Measurements from ENCODE around the gene RC3H1. TPM values are rescaled to one million over a fixed set of nuclear protein-coding genes. Genes with fewer than 3 reads are reported as not detected.

RC3H1 gene
- total RNA-seq, 4 donors from 2014 or later, result 27.6 to 41.6 (median 40.2) TPM

DNA sequence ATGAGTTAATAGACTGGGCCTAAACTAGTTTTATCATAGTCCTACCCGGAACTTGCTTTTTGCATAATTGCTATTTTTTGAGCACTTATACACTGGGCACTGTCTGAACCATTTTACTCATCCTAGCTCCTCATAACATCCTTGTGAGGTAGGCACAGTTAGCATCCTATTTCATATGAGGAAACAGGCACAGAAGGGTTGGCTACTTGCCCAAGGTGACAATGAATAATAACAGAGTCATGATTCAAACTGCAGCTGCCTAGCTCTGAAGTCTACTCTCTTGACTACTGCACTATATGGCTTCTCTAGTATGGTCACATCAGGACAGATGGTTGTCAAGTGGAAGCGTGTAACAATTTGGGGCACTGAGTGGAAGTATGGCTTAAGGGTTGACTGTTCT is 18.2 kb upstream of the RC3H1 start:
- TF ChIP-seq, protein P1, sequence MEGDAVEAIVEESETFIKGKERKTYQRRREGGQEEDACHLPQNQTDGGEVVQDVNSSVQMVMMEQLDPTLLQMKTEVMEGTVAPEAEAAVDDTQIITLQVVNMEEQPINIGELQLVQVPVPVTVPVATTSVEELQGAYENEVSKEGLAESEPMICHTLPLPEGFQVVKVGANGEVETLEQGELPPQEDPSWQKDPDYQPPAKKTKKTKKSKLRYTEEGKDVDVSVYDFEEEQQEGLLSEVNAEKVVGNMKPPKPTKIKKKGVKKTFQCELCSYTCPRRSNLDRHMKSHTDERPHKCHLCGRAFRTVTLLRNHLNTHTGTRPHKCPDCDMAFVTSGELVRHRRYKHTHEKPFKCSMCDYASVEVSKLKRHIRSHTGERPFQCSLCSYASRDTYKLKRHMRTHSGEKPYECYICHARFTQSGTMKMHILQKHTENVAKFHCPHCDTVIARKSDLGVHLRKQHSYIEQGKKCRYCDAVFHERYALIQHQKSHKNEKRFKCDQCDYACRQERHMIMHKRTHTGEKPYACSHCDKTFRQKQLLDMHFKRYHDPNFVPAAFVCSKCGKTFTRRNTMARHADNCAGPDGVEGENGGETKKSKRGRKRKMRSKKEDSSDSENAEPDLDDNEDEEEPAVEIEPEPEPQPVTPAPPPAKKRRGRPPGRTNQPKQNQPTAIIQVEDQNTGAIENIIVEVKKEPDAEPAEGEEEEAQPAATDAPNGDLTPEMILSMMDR (IDR thresholded peaks at IDR 0.05), result no peak
- ATAC-seq (ENCODE audit: low FRiP score) (no peak), DNase-seq (ENCODE audit: low spot score) (no peak)

DNA sequence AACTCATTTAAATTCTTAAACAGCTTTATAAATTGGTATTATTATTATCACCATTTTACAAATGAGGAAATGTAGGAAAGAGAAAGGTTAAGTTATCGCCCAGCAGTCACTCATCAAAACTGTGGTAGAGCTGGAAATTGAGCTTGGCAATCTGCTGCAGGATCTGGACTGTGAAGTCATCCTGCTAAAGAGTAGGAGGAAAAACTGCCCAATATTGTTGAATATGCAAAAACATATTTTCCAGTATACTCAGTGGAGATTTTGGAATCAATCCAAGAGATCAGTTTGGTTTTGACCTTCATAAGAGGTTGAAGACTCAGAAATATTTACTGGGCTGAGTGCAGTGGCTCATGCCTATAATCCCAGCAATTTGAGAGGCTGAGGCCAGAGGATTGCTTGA is 16.9 kb upstream of the RC3H1 start:
- TF ChIP-seq, protein P1 (IDR thresholded peaks at IDR 0.05), result no peak
- DNase-seq (ENCODE audit: low spot score) (no peak), ATAC-seq (ENCODE audit: low FRiP score) (no peak)

DNA sequence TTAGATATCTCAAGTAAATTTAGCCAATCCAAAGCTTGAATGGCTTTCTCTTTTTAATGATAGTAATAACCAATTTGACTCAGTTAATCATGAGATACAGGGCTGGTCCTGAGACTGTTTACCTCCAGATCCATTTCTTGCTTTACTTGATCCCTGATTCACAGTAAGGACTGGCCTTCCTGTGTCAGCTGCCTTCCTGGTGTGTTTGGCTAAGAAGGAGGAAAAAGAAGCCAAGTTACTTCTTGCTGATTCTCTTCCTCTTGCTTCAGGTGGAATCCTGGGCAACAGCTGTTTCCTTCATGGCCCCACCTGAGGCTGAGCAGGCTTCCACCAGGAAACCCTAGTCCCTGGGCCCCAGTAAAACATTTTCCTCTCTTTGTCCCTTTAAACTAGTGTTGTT is 14.6 kb upstream of the RC3H1 start:
- TF ChIP-seq, protein P1 (IDR thresholded peaks at IDR 0.05), result no peak
- no peak for ATAC-seq (ENCODE audit: low FRiP score)
- no peak for DNase-seq (ENCODE audit: low spot score)

DNA sequence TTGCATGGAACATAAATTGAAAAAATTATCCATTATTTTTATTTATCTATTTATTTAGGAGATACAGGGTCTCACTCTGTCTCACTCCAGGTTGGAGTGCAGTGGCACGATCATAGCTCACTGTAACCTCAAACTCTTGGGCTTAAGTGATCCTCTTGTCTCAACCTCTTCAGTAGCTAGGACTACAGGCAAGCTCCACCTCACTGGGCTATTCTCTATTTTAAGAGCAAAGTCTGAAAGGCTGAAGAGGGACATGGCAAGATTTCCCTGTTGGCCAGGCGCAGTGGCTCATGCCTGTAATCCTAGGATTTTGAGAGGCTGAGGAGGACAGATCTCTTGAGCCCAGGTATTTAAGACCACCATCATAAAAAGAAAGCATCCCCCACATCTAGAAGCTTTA is 14.0 kb upstream of the RC3H1 start:
- no peak for ATAC-seq (ENCODE audit: low FRiP score)
- TF ChIP-seq, protein P1 (IDR thresholded peaks at IDR 0.05), result no peak
- DNase-seq (ENCODE audit: low spot score), result no peak

DNA sequence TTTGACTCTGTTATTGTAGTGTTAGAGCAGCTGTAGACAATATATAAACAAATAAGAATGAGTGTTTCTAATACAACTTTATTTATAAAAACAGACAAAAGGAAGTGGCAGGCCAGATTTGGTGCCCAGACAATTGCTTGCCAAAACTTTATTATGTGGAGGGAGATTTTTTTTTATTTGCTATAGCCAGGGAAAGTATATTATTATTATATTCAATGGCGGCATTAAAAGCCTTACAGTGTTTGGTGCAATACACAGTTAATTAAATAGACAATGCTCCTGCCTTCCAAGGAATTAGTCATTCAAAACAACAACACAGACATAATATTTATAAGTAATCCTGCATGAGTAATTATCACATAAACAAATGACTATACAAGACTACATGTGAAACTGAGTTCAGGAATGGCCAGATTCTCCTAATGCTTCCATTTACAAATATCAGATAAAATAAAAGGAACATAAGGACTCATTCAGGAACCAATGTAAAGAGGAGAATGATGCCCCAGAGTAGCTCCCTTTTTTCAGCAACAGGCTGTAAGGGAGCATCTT is 10.6 kb upstream of the RC3H1 start:
- TF ChIP-seq, protein P1 (IDR thresholded peaks at IDR 0.05), result no peak
- DNase-seq (ENCODE audit: low spot score), result no peak
- ATAC-seq (ENCODE audit: low FRiP score), result no peak

DNA sequence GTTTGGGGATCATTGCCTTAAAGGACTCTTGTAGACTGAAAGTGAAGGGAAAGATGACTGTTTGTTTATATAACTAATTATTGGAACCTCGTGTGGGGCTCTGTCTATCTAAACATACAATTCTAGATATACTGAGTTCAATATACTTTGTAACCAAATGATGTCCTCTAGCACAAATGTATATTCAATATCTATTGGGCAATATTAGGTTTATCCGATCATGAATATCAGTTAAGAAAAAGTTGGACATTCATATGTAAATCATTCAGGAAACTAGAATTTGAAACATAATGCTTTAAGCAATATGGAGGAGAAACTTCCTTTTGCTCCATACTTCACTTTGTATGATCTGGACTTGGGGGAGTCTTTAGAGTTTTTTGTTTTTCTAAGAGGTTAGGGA is 8.9 kb upstream of the RC3H1 start:
- ATAC-seq (ENCODE audit: low FRiP score) (no peak), DNase-seq (ENCODE audit: low spot score) (no peak)
- TF ChIP-seq, protein P1 (IDR thresholded peaks at IDR 0.05), result no peak

DNA sequence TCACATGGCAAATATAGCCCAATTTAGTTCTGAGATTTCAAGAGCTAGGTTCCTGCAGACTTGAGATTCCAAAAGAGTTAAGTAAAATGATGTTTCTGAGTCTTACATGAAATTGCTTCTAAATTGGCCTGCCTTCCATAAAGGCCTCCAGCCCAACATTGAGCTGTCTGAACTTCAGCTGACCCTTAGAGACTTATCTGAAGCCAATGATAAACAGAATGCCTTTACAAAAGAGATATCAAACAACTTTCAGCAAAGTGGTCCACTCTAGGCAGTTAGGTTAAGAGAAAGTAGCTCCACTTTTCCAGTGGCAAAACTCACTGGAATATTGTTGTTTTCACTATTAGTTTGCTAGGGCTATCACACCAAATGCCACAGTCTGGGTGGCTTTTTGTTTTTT is 6.3 kb upstream of the RC3H1 start:
- ATAC-seq (ENCODE audit: low FRiP score), result no peak
- TF ChIP-seq, protein P1 (IDR thresholded peaks at IDR 0.05), result no peak
- no peak for DNase-seq (ENCODE audit: low spot score)

Measured in omental fat pad (tissue), 4 donors.